Colonic mucosa (tissue), 4 donors: ENCODE data around the gene ITSN1. TPM values are rescaled to one million over a fixed set of nuclear protein-coding genes. Genes with fewer than 3 reads are reported as not detected.

ENCODE experiments used
- DNase-seq: peaks from one replicate; pipeline ENCODE4 v3.0.0-alpha.2; 2020
- H3K27ac ChIP-seq: fragments of 200-600 bp; one replicate; pipeline ENCODE4 v1.8.0; 2021
- H3K27me3 ChIP-seq: fragments of 200-600 bp; one replicate; pipeline ENCODE4 v1.8.0; 2021
- H3K36me3 ChIP-seq: fragments of 200-600 bp; one replicate; pipeline ENCODE4 v1.8.0; 2021
- H3K4me1 ChIP-seq: fragments of 200-600 bp; one replicate; pipeline ENCODE4 v1.8.0; 2021; ENCODE audit warnings: mild to moderate bottlenecking
- H3K4me3 ChIP-seq: fragments of 200-600 bp; one replicate; pipeline ENCODE4 v1.8.0; 2021
- H3K9ac ChIP-seq, 2 donors: one replicate each; pipeline ENCODE4 v1.7.0; 2013; ENCODE audit warnings: control low read depth in 2 of 2, low read depth in 2 of 2, low read length in 2 of 2
- H3K9me3 ChIP-seq: fragments of 200-600 bp; one replicate; pipeline ENCODE4 v1.8.0; 2021
- CTCF ChIP-seq: fragments of 200-600 bp; IDR thresholded peaks from one replicate; pipeline ENCODE4 v1.8.0; 2022; ENCODE audit warnings: antibody characterized with exemption, mild to moderate bottlenecking
- intact Hi-C: fragments of 100-400 bp; cut with DNase I; formaldehyde crosslinking; loops from one replicate; pipeline ENCODE4 v1.14.1; 2022
- total RNA-seq, 2 donors: library from RNA; stranded (reverse); fragmentation: NEBNext Ultra II Directional in 1 of 2; extraction: Animal tissue kit (Norgen Biotek cat#: 25700) in 1 of 2; gene quantifications; one replicate each; pipeline ENCODE4 v1.2.1, GENCODE V29; 2021
- donor health status: healthy.
- donor health status: DM: no; HTN: no; CAD: no.
- donor health status: DM: no; HTN: no; CAD: no.

Gene ITSN1
- total RNA-seq, 2 donors from 2014 or later, result 22.4 to 28.3 TPM

GRCh38 chr21:33666153-33666552 lies 23.9 kb downstream of the ITSN1 start:
- no peaks in the 10 kb centered on the region for H3K27me3 ChIP-seq
- H3K4me1 ChIP-seq, result no peaks in the 10 kb centered on the region
- no peak overlapping the region for H3K9ac ChIP-seq
- no peak for DNase-seq
- H3K9me3 ChIP-seq, result no peaks in the 10 kb centered on the region
- H3K27ac ChIP-seq, result no peak overlapping the region
- intact Hi-C loops, result no loop called here
- TF ChIP-seq CTCF, result no peak
- H3K4me3 ChIP-seq, result no peak overlapping the region
- no peaks in the 10 kb centered on the region for H3K36me3 ChIP-seq

GRCh38 chr21:33667636-33668035 lies 25.3 kb downstream of the ITSN1 start:
- Histone ChIP-seq H3K36me3 (no peaks in the 10 kb centered on the region), H3K9me3 (no peaks in the 10 kb centered on the region), H3K27ac (no peak overlapping the region), H3K4me3 (no peak overlapping the region), H3K27me3 (no peaks in the 10 kb centered on the region), H3K4me1 (no peaks in the 10 kb centered on the region), H3K9ac (no peak overlapping the region)
- no peak for TF ChIP-seq CTCF
- no peak for DNase-seq
- intact Hi-C loops, result no loop called here

- H3K4me1 ChIP-seq, result no peaks in the 10 kb centered on the region
- H3K36me3 ChIP-seq, result no peaks in the 10 kb centered on the region
- intact Hi-C loops, result no loop called here
- H3K9ac ChIP-seq, result no peak overlapping the region
- no peak overlapping the region for H3K4me3 ChIP-seq
- H3K27ac ChIP-seq, result no peak overlapping the region
- DNase-seq, result no peak
- no peaks in the 10 kb centered on the region for H3K27me3 ChIP-seq
- TF ChIP-seq CTCF, result no peak
- no peaks in the 10 kb centered on the region for H3K9me3 ChIP-seq
Measured at GRCh38 chr21:33668180-33668579, 25.9 kb downstream of the ITSN1 start.

GRCh38 chr21:33668620-33669019 lies 26.3 kb downstream of the ITSN1 start:
- H3K9ac ChIP-seq, result no peak overlapping the region
- no peaks in the 10 kb centered on the region for H3K4me1 ChIP-seq
- DNase-seq, result no peak
- TF ChIP-seq CTCF, result no peak
- H3K4me3 ChIP-seq, result no peak overlapping the region
- intact Hi-C loops, result no loop called here
- H3K27ac ChIP-seq, result no peak overlapping the region
- no peaks in the 10 kb centered on the region for H3K27me3 ChIP-seq
- H3K9me3 ChIP-seq, result no peaks in the 10 kb centered on the region
- no peaks in the 10 kb centered on the region for H3K36me3 ChIP-seq

- no peak for TF ChIP-seq CTCF
- no peaks in the 10 kb centered on the region for H3K9me3 ChIP-seq
- H3K27me3 ChIP-seq, result no peaks in the 10 kb centered on the region
- intact Hi-C loops, result no loop called here
- no peak overlapping the region for H3K27ac ChIP-seq
- no peak overlapping the region for H3K4me3 ChIP-seq
- H3K9ac ChIP-seq, result no peak overlapping the region
- no peaks in the 10 kb centered on the region for H3K4me1 ChIP-seq
- H3K36me3 ChIP-seq, result no peaks in the 10 kb centered on the region
- DNase-seq, result no peak
Measured at GRCh38 chr21:33670076-33670978, 28.0 kb downstream of the ITSN1 start.
